ENCODE results near the gene ING5. TPM values are rescaled to one million over a fixed set of nuclear protein-coding genes. Genes with fewer than 3 reads are reported as not detected.

Gene ING5
- polyA plus RNA-seq, 3 donors = 6.5 to 29.5 (median 6.6) TPM

- Mint-ChIP-seq H3K36me3 (peaks cover 63 to 92% of the 10 kb centered on the region in 2 donors), H3K4me3 (no peak overlapping the region), H3K4me1 (peaks cover 4% of the 10 kb centered on the region), H3K9me3 (peaks cover 32 to 43% (median 41%) of the 10 kb centered on the region in 7 donors), H3K27ac (no peak overlapping the region), H3K27me3 (ENCODE audit: low read depth in 3 of 3) (no peaks in the 10 kb centered on the region)
- no peak for DNase-seq
- H2AFZ ChIP-seq (ENCODE audit: insufficient read depth, low read depth, low read length, poor library complexity, severe bottlenecking) = no peak overlapping the region
- H3K36me3 ChIP-seq (replicated peaks in 1 of 2; ENCODE audit: control insufficient read depth in 1 of 2, insufficient read depth in 2 of 2, low read length in 2 of 2) = peaks cover 47 to 72% of the 10 kb centered on the region in 2 donors
- H4K20me1 ChIP-seq (ENCODE audit: insufficient read depth, low read length) = no peaks in the 10 kb centered on the region
- TF ChIP-seq, protein P1, sequence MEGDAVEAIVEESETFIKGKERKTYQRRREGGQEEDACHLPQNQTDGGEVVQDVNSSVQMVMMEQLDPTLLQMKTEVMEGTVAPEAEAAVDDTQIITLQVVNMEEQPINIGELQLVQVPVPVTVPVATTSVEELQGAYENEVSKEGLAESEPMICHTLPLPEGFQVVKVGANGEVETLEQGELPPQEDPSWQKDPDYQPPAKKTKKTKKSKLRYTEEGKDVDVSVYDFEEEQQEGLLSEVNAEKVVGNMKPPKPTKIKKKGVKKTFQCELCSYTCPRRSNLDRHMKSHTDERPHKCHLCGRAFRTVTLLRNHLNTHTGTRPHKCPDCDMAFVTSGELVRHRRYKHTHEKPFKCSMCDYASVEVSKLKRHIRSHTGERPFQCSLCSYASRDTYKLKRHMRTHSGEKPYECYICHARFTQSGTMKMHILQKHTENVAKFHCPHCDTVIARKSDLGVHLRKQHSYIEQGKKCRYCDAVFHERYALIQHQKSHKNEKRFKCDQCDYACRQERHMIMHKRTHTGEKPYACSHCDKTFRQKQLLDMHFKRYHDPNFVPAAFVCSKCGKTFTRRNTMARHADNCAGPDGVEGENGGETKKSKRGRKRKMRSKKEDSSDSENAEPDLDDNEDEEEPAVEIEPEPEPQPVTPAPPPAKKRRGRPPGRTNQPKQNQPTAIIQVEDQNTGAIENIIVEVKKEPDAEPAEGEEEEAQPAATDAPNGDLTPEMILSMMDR (IDR thresholded peaks at IDR 0.05) = no peak
- H3K4me2 ChIP-seq (replicated peaks; ENCODE audit: extremely low read depth, low read length, poor library complexity, severe bottlenecking) = no peak overlapping the region
- 99% methylated on average over 19 of the region's 19 CpGs for WGBS (ENCODE audit: insufficient coverage)
- H3K9me3 ChIP-seq (replicated peaks in 1 of 2; ENCODE audit: control insufficient read depth in 1 of 2, insufficient read depth in 1 of 2, low read length in 2 of 2) = peaks cover 31 to 49% of the 10 kb centered on the region in 2 donors
- no peak overlapping the region for H3K27ac ChIP-seq (ENCODE audit: low read depth in 1 of 2, low read length in 2 of 2)
- H3K4me1 ChIP-seq (ENCODE audit: control insufficient read depth in 1 of 2, insufficient read depth in 2 of 2, low read length in 2 of 2) = no peaks in the 10 kb centered on the region
- no peaks in the 10 kb centered on the region for H3K79me2 ChIP-seq (ENCODE audit: insufficient read depth, low read length)
- H3K9ac ChIP-seq (ENCODE audit: insufficient read depth, low read length, poor library complexity, severe bottlenecking) = no peak overlapping the region
- H3K4me3 ChIP-seq (replicated peaks in 1 of 3; ENCODE audit: low read depth in 2 of 3, low read length in 3 of 3) = no peak overlapping the region
- H3K27me3 ChIP-seq (ENCODE audit: control insufficient read depth in 2 of 2, insufficient read depth in 2 of 2, low read length in 2 of 2) = no peaks in the 10 kb centered on the region
- intact Hi-C loops (cut with micrococcal nuclease) = no loop called here
Measured at GRCh38 chr2:241720099-241720498, 18.3 kb downstream of the ING5 start.

DNA sequence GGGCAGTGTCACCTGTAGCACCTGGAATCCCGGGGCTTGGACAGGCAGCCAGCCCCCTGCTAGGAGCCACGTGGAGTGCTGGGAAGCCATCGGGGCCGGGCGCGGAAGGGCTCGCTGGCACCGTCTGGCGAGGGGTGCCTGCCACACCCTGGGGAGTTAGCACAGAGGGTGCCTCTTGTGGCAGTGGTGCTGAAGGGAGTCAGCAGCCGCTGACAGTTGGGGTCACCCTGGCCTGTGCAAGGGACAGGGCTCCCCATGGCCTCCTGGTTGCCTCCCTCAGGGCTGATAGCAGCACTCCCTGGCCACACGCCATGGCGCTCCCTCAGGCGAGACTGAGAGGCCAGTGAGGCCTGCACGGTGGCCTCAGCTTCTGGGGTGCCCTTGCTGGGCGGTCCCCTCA, 18.7 kb downstream of the ING5 start:
- intact Hi-C loops (cut with micrococcal nuclease) = no loop called here
- no peak overlapping the region for H3K4me3 ChIP-seq (replicated peaks in 1 of 3; ENCODE audit: low read depth in 2 of 3, low read length in 3 of 3)
- H3K9ac ChIP-seq (ENCODE audit: insufficient read depth, low read length, poor library complexity, severe bottlenecking) = no peak overlapping the region
- H3K36me3 ChIP-seq (replicated peaks in 1 of 2; ENCODE audit: control insufficient read depth in 1 of 2, insufficient read depth in 2 of 2, low read length in 2 of 2) = peaks cover 47 to 71% of the 10 kb centered on the region in 2 donors
- H3K4me2 ChIP-seq (replicated peaks; ENCODE audit: extremely low read depth, low read length, poor library complexity, severe bottlenecking) = no peak overlapping the region
- peaks cover 65 to 92% of the 10 kb centered on the region in 2 donors for H3K36me3 Mint-ChIP-seq
- no peaks in the 10 kb centered on the region for H3K4me1 ChIP-seq (ENCODE audit: control insufficient read depth in 1 of 2, insufficient read depth in 2 of 2, low read length in 2 of 2)
- DNase-seq = no peak
- H3K4me1 Mint-ChIP-seq = peaks cover 4% of the 10 kb centered on the region
- 95% methylated on average over 15 of the region's 15 CpGs for WGBS (ENCODE audit: insufficient coverage)
- peaks cover 31 to 50% of the 10 kb centered on the region in 2 donors for H3K9me3 ChIP-seq (replicated peaks in 1 of 2; ENCODE audit: control insufficient read depth in 1 of 2, insufficient read depth in 1 of 2, low read length in 2 of 2)
- H4K20me1 ChIP-seq (ENCODE audit: insufficient read depth, low read length) = no peaks in the 10 kb centered on the region
- H3K9me3 Mint-ChIP-seq = peaks cover 32 to 45% (median 41%) of the 10 kb centered on the region in 7 donors
- no peaks in the 10 kb centered on the region for H3K27me3 ChIP-seq (ENCODE audit: control insufficient read depth in 2 of 2, insufficient read depth in 2 of 2, low read length in 2 of 2)
- H3K27ac ChIP-seq (ENCODE audit: low read depth in 1 of 2, low read length in 2 of 2) = no peak overlapping the region
- no peaks in the 10 kb centered on the region for H3K79me2 ChIP-seq (ENCODE audit: insufficient read depth, low read length)
- no peak overlapping the region for H3K27ac Mint-ChIP-seq
- H2AFZ ChIP-seq (ENCODE audit: insufficient read depth, low read depth, low read length, poor library complexity, severe bottlenecking) = no peak overlapping the region
- H3K4me3 Mint-ChIP-seq = no peak overlapping the region
- TF ChIP-seq, protein P1 (IDR thresholded peaks at IDR 0.05) = no peak
- H3K27me3 Mint-ChIP-seq (ENCODE audit: low read depth in 3 of 3) = no peaks in the 10 kb centered on the region
